ENCODE results near the gene ARL2BP.

- TF ChIP-seq, protein P1, sequence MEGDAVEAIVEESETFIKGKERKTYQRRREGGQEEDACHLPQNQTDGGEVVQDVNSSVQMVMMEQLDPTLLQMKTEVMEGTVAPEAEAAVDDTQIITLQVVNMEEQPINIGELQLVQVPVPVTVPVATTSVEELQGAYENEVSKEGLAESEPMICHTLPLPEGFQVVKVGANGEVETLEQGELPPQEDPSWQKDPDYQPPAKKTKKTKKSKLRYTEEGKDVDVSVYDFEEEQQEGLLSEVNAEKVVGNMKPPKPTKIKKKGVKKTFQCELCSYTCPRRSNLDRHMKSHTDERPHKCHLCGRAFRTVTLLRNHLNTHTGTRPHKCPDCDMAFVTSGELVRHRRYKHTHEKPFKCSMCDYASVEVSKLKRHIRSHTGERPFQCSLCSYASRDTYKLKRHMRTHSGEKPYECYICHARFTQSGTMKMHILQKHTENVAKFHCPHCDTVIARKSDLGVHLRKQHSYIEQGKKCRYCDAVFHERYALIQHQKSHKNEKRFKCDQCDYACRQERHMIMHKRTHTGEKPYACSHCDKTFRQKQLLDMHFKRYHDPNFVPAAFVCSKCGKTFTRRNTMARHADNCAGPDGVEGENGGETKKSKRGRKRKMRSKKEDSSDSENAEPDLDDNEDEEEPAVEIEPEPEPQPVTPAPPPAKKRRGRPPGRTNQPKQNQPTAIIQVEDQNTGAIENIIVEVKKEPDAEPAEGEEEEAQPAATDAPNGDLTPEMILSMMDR (conservative IDR thresholded peaks at IDR 0.05; ENCODE audit: low read length): no peak
- no peak for TF ChIP-seq EZH2phosphoT487 (IDR thresholded peaks at IDR 0.05; ENCODE audit: borderline replicate concordance, low read depth, low read length)
Observed at GRCh38 chr16:57260294-57260929, 15.4 kb downstream of the ARL2BP start.

Measured in OCI-LY7 (cell line).